ENCODE measurements around the gene ZNF484.
"Not testable (repeated sequence)": the region's sequence is repeated elsewhere in the genome, so short reads cannot be mapped to it uniquely, and the experiment has no call there.

The ZNF484 gene

DNA sequence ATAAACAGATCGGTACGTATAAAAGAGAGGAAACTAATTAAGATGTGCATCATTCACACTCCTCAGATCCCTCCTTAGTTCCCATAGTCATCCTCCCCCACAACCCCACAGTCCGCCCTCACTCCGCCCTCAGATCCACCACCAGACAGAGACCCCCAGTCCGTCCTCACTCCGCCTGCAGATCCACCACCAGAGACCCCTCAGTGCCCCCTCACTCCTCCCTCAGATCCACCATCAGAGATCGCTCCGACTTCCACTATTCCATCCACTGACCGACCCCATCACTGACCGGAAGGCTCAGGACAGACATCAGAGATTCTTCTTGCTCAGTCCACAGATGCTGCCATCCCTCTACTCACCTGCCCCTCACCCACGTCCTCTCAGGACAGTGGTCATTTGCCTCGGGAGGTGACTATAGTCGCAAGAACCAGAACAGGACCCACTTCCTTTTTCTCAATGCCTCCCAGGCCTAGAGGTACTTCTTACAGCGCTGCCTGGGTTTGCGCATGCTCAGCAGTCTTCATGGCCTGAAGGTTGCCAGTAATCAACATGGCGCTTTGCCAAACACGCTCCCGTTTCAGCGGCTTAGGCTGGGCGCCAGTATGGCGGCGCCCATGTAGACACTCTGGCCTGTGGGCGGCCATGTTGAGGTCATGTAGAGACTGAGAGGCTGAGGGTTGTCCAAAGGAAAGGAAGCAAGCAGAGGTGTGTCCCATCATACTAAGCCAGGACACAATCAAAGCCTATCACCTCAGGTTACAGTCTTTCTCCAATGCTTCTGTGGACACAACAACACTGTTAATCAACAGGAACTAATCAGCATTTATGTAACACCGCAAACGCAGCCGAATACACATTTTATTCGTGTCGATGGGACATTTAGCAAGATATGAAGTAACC lies at the start of gene ZNF484:
Gene ZNF484, minus strand, starts transcription at position 508 of the 900 bp plus-strand sequence. CDS start 3,009 bp downstream, outside the sequence.
- Histone ChIP-seq H2AFZ (ENCODE audit: low read depth, low read length) (peak within 1 kb of the TSS; percentile 68), H3K27me3 (ENCODE audit: insufficient read depth, low read length) (no peaks in the 10 kb centered on the region), H3K36me3 (ENCODE audit: insufficient read depth, low read length) (peaks cover 4% of the 10 kb centered on the region), H3K4me1 (ENCODE audit: insufficient read depth, low read length) (peaks cover 14% of the 10 kb centered on the region), H3K9me3 (ENCODE audit: low read length) (no peaks in the 10 kb centered on the region), H3K4me3 (ENCODE audit: low read length) (peak within 1 kb of the TSS; percentile 96)

DNA sequence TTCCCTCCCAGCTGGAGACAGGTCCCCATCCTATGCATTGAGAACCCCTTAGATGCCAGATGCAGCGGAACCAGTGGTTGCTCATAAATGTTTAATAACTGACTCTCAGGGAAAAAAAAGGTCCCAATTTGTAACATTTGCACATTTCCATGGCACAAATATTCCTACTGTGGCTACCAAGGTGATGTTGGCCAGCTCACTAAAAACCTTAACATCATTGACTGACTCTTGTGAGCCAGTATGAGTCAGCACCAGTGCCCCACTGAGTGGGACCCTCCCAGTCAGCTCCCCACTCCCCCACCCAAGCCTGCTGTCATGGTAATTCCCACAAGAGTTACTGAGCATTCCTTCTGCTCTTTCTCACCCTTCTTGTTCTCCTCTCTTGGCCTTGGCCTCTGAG lies 42.6 kb upstream of the ZNF484 start:
- Histone ChIP-seq H3K9me3 (ENCODE audit: low read length) (no peaks in the 10 kb centered on the region), H2AFZ (ENCODE audit: low read depth, low read length) (no peak overlapping the region), H3K4me1 (ENCODE audit: insufficient read depth, low read length) (no peaks in the 10 kb centered on the region), H3K36me3 (ENCODE audit: insufficient read depth, low read length) (no peaks in the 10 kb centered on the region), H3K4me3 (ENCODE audit: low read length) (no peak overlapping the region), H3K27me3 (ENCODE audit: insufficient read depth, low read length) (peaks cover 8% of the 10 kb centered on the region)

DNA sequence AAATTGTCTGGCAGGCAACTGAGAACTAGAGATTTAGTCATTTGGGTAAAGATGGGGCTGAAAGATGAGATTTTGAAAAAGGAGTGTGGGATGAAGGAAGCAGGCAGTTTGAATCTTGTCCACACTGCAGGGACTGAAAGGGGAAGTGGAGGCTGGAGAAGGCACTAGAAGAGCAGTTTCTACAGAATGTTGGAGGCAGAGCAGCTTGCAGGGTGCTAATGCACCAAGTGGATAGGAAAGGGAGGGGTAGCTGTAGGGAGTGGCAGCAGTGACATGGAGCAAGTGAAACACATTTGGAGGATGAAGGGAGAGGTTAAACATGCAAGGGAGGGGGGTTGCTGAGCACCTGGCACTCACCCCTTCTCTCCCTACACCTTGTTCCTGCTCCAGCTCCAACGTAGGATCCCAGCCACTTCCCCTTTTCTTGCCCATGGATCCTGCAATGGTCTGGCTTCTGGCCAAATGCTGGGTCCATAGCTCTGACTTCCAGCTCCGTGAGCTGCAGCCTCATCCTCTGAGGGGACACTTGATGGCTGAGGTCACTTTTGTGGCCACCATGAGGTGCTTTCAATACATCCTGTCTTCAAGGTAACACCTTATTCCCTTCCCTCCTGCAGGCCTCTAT lies 39.5 kb upstream of the ZNF484 start:
- Histone ChIP-seq H2AFZ (ENCODE audit: low read depth, low read length) (no peak overlapping the region), H3K4me3 (ENCODE audit: low read length) (no peak overlapping the region), H3K4me1 (ENCODE audit: insufficient read depth, low read length) (peaks cover 3% of the 10 kb centered on the region), H3K9me3 (ENCODE audit: low read length) (no peaks in the 10 kb centered on the region), H3K27me3 (ENCODE audit: insufficient read depth, low read length) (peaks cover 4% of the 10 kb centered on the region), H3K36me3 (ENCODE audit: insufficient read depth, low read length) (no peaks in the 10 kb centered on the region)

DNA sequence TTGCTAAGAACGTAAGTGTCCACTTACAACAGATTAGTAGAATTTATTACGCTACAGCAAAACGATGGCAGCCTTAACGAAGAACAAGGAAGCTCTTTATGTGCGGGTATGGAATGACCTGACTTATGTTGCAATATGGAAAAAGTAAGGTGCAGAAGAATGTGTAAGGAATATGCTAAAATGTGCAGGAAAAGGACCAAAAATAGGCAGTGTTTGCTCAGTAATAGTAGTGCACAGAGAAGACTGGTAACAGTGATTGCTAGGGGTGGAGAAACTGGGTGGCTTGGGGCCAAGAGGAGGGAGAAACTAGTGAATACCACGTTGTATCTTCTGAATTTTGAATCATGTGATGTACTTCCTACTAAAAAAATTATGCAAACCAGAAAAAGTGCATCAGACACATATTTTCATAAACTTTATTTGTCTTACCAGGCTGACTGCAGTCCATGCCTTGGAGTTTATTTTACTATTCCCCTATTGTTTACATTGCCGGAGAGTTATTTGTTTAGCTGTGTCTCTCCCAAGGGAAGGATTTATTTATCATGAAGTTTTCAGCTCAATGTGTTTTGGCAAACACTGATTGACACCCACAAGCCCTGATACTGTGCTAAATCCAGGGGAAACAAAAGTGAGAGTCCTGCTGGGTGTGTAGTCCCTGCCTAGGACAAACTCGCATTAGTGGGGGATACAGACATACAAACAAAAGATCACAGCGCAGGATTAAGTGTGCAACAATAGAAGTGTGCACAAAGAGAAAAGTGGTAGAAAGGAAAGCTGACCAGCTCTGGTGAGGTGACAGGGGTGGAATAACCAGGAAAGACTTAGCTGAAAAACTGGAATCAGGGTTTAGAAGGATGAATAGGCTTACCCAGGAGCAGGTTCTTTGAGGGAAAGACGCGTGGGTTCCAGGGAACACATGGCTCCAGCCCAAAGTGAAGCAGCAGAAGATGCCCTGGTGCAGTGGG lies 34.0 kb upstream of the ZNF484 start:
- peaks cover 9% of the 10 kb centered on the region for H3K27me3 ChIP-seq (ENCODE audit: insufficient read depth, low read length)
- no peaks in the 10 kb centered on the region for H3K36me3 ChIP-seq (ENCODE audit: insufficient read depth, low read length)
- H3K9me3 ChIP-seq (ENCODE audit: low read length): no peaks in the 10 kb centered on the region
- H2AFZ ChIP-seq (ENCODE audit: low read depth, low read length): no peak overlapping the region
- H3K4me3 ChIP-seq (ENCODE audit: low read length): no peak overlapping the region
- peaks cover 7% of the 10 kb centered on the region for H3K4me1 ChIP-seq (ENCODE audit: insufficient read depth, low read length)

DNA sequence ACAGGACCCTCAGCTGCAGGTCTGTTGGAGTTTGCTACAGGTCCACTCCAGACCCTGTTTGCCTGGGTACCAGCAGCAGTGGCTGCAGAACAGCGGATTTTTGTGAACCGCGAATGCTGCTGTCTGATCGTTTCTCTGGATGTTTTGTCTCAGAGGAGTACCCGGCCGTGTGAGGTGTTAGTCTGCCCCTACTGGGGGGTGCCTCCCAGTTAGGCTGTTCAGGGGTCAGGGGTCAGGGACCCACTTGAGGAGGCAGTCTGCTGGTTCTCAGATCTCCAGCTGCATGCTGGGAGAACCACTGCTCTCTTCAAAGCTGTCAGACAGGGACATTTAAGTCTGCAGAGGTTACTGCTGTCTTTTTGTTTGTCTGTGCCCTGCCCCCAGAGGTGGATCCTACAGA lies 27.3 kb upstream of the ZNF484 start:
- H3K27me3 ChIP-seq (ENCODE audit: insufficient read depth, low read length); H3K4me3 ChIP-seq (ENCODE audit: low read length); H3K36me3 ChIP-seq (ENCODE audit: insufficient read depth, low read length); H2AFZ ChIP-seq (ENCODE audit: low read depth, low read length); H3K9me3 ChIP-seq (ENCODE audit: low read length); H3K4me1 ChIP-seq (ENCODE audit: insufficient read depth, low read length): not testable (repeated sequence)

DNA sequence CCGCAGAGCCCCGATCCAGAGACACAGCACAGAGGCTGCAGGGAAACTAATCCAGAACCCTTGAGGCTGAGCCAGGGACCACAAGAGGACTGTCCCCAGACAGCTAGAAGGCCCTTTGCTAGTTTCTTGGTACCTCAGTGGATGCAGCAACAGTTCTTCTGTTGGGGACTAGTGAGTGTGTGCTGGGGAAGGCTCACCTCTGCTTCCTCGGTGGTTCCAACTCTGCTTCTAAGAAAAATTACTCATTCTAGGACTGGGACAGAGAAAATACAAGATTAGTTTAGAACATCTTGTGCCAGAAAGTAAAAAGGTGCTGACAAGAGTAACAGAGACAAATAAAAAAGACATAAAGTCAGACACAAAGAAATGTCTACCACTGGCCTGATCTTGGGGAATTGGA lies 19.5 kb upstream of the ZNF484 start:
- no peak overlapping the region for H2AFZ ChIP-seq (ENCODE audit: low read depth, low read length)
- no peak overlapping the region for H3K4me3 ChIP-seq (ENCODE audit: low read length)
- H3K9me3 ChIP-seq (ENCODE audit: low read length): no peaks in the 10 kb centered on the region
- H3K27me3 ChIP-seq (ENCODE audit: insufficient read depth, low read length): peaks cover 3% of the 10 kb centered on the region
- no peaks in the 10 kb centered on the region for H3K36me3 ChIP-seq (ENCODE audit: insufficient read depth, low read length)
- H3K4me1 ChIP-seq (ENCODE audit: insufficient read depth, low read length): no peaks in the 10 kb centered on the region

DNA sequence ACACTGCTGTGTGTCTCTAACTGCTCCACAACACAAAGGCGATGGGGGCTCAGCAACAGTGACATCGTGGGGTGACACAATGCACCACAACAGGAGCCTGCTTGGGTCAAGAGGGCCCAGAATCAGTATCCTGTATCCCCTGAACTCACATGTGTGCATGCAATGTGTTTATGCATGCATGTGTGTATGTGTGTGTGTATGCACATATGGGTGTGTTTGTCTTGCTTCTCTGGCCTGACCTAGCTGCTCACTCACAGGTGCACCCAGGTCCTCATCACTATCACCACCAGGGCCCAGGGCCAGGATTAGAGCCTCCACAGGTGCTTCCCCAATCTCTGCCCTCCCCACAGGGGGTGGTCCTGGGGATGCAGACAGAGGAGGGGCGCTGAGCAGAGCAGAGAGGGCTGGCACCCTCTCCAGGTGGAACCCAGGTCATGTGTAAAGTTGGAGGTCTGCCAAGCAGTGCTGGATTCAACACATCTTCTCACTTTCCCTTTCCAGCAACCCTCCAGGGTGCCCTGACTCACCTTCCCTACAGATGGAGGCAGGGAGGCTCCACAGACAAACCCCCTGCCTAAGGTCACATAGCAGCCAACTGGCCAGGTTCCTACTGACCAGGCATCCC lies 18.1 kb upstream of the ZNF484 start:
- no peak overlapping the region for H2AFZ ChIP-seq (ENCODE audit: low read depth, low read length)
- no peak overlapping the region for H3K4me3 ChIP-seq (ENCODE audit: low read length)
- peaks cover 3% of the 10 kb centered on the region for H3K27me3 ChIP-seq (ENCODE audit: insufficient read depth, low read length)
- H3K4me1 ChIP-seq (ENCODE audit: insufficient read depth, low read length): no peaks in the 10 kb centered on the region
- no peaks in the 10 kb centered on the region for H3K36me3 ChIP-seq (ENCODE audit: insufficient read depth, low read length)
- H3K9me3 ChIP-seq (ENCODE audit: low read length): no peaks in the 10 kb centered on the region

DNA sequence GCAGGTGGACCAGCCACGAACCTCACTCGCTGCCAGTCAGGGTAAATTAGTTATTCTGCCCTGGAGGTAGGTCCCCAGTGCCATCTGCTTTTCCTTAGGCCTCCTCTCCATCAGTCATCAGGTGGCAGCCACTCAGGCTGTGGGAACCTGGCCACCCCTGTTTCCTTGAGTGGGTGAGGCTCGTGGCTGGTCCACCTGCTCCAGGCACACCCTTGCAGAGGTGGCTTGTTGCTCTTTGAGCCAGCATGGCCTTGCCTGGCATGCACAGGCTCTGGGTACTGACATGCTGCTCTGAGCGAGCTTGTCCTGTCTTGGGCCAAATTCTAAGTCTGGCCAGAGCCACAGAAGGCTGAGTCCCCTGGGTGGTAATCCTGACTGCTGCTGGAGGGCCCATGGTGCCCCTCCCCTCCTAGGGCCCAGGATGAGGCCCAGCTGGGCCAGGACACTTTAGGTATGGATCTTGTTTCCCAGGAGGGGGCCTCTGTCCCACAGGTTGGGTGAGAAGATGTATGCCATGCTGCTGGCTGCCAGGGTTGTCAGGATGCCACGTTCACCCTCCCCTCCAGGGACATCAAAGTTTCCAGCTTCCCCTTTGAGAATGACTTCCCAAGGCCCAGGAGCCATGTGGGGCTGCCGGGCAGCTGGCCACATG lies 17.0 kb upstream of the ZNF484 start:
- no peaks in the 10 kb centered on the region for H3K4me1 ChIP-seq (ENCODE audit: insufficient read depth, low read length)
- no peak overlapping the region for H2AFZ ChIP-seq (ENCODE audit: low read depth, low read length)
- H3K9me3 ChIP-seq (ENCODE audit: low read length): no peaks in the 10 kb centered on the region
- no peak overlapping the region for H3K4me3 ChIP-seq (ENCODE audit: low read length)
- H3K27me3 ChIP-seq (ENCODE audit: insufficient read depth, low read length): peaks cover 3% of the 10 kb centered on the region
- no peaks in the 10 kb centered on the region for H3K36me3 ChIP-seq (ENCODE audit: insufficient read depth, low read length)

DNA sequence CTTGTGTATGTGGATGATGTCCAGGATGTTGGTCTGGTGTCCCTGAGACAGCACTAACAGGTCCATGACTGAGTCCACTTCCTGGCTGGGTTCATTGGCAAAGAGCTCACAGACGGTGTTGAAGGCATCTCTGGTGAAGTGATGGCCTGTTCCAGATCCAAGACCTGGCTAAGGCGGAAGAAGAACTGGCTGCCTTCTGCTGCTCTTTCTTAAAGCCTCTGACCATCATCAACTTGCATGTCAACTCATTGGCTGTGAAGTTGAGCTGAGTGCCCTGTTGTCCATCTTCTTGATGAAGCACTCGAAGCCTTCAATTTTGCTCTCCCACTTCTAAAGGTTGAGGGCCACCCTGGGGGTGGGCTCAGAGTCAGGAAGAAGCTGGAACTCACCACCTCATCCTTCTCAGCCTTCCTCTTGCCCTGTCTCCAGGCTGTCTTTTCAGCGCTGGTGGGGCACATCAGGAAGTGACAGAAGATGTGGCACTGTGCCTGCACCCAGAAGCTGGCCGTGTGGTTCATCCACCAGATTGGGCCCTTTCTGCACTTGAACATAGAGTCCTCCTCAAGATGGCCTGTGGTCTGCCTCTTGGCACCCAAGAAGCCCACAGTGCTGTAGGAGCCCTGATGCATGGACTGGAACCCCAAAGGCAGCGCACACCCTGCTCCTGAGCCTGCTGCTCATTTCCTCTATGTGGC lies 16.2 kb upstream of the ZNF484 start:
- not testable (repeated sequence) for H3K27me3 ChIP-seq (ENCODE audit: insufficient read depth, low read length); H2AFZ ChIP-seq (ENCODE audit: low read depth, low read length); H3K9me3 ChIP-seq (ENCODE audit: low read length); H3K4me1 ChIP-seq (ENCODE audit: insufficient read depth, low read length); H3K36me3 ChIP-seq (ENCODE audit: insufficient read depth, low read length); H3K4me3 ChIP-seq (ENCODE audit: low read length)

DNA sequence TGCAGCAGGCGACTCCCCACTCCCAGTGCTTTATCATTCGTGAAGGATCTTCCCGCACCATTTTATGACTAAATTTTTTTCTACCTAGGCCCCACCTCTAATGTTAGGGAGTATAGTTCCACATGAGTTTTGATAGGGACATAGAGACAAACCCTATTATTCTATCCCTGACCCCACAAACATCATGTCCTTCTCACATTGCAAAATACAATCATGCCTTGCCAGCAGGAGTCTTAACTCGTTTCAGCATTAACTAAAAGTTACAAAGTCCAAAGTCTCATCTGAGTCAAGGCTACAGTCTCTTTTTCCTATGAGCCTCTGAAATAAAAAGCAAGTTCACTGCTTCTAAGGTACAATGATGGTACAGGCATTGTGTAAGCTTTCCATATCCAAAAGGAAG lies 14.4 kb upstream of the ZNF484 start:
- H2AFZ ChIP-seq (ENCODE audit: low read depth, low read length); H3K4me1 ChIP-seq (ENCODE audit: insufficient read depth, low read length); H3K9me3 ChIP-seq (ENCODE audit: low read length); H3K27me3 ChIP-seq (ENCODE audit: insufficient read depth, low read length); H3K36me3 ChIP-seq (ENCODE audit: insufficient read depth, low read length); H3K4me3 ChIP-seq (ENCODE audit: low read length): not testable (repeated sequence)

DNA sequence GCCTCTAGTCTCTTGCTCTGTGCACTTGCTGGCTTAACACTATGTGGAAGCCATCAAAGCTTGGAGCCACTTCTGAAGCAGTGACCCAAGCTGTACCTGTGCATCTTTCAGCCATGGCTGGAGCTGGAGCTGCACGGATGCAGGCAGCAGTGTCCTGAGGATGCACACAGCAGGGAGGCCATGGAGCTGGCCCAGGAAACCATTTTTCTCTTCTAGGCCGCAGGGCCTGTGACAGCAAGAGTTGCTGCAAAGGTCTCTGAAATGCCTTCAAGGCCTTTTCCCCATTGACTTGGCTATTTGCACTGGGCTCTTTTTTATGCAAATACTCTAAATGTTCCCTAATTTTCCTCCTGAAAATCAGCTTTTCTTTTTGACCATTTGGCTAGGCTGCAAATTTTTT lies 12.9 kb upstream of the ZNF484 start:
- no peak overlapping the region for H2AFZ ChIP-seq (ENCODE audit: low read depth, low read length)
- H3K4me1 ChIP-seq (ENCODE audit: insufficient read depth, low read length): no peaks in the 10 kb centered on the region
- no peaks in the 10 kb centered on the region for H3K9me3 ChIP-seq (ENCODE audit: low read length)

DNA sequence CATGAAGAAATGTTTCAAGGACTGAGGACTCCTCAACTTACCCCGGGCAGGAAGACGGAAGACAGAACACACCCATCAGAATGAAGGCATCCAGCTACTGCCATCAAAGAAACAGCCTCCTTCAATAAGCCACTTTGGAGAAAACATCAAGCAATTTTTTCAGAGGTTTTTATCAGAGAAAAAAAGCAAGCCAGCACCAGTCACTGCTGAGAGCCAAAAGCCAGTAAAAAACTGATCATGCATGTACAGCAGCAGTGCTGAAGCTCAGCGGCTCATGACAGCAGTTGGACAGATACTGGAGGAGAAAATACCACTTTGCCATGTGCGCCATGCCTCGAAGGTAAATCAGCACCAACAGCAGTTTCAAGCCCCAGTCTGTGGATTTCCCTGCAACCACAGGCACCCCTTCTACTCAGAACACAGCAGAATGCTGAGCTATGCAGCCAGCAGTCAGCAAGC lies 10.1 kb upstream of the ZNF484 start:
- Histone ChIP-seq H3K9me3 (ENCODE audit: low read length) (no peaks in the 10 kb centered on the region), H3K4me1 (ENCODE audit: insufficient read depth, low read length) (no peaks in the 10 kb centered on the region), H3K27me3 (ENCODE audit: insufficient read depth, low read length) (peaks cover 4% of the 10 kb centered on the region), H2AFZ (ENCODE audit: low read depth, low read length) (no peak overlapping the region), H3K4me3 (ENCODE audit: low read length) (no peak overlapping the region), H3K36me3 (ENCODE audit: insufficient read depth, low read length) (no peaks in the 10 kb centered on the region)

More for the DNA sequence above, 12.9 kb upstream of the ZNF484 start:
- no peak overlapping the region for H3K4me3 ChIP-seq (ENCODE audit: low read length)
- H3K36me3 ChIP-seq (ENCODE audit: insufficient read depth, low read length): no peaks in the 10 kb centered on the region
- H3K27me3 ChIP-seq (ENCODE audit: insufficient read depth, low read length): peaks cover 7% of the 10 kb centered on the region

All from neuron (in vitro differentiated cells).